GM06990 (cell line): ENCODE data around the gene C1orf21.

Experiments
- DNase-seq: peaks from one replicate; pipeline ENCODE4 v3.0.0-alpha.2; 2011; ENCODE audit not compliant: insufficient read length; ENCODE audit errors: extremely low read depth
- H3K27me3 ChIP-seq: replicated peaks from 2 replicates; pipeline ENCODE4 v1.6.0; 2011; ENCODE audit warnings: low read length; ENCODE audit not compliant: control insufficient read depth, insufficient read depth
- H3K36me3 ChIP-seq: 2 replicates; pipeline ENCODE4 v1.5.1; 2011; ENCODE audit warnings: low read length; ENCODE audit not compliant: control insufficient read depth, insufficient read depth
- H3K4me3 ChIP-seq: replicated peaks from 2 replicates; pipeline ENCODE4 v1.5.1; 2011; ENCODE audit warnings: low read depth, mild to moderate bottlenecking, control low read depth, low read length
- TF ChIP-seq, protein P1 (sequence below): IDR thresholded peaks from 2 replicates; pipeline ENCODE4 v1.5.1; 2011; ENCODE audit warnings: low read length, control low read depth, mild to moderate bottlenecking, inconsistent platforms; ENCODE audit not compliant: insufficient read depth, poor library complexity, severe bottlenecking

The C1orf21 gene

DNA sequence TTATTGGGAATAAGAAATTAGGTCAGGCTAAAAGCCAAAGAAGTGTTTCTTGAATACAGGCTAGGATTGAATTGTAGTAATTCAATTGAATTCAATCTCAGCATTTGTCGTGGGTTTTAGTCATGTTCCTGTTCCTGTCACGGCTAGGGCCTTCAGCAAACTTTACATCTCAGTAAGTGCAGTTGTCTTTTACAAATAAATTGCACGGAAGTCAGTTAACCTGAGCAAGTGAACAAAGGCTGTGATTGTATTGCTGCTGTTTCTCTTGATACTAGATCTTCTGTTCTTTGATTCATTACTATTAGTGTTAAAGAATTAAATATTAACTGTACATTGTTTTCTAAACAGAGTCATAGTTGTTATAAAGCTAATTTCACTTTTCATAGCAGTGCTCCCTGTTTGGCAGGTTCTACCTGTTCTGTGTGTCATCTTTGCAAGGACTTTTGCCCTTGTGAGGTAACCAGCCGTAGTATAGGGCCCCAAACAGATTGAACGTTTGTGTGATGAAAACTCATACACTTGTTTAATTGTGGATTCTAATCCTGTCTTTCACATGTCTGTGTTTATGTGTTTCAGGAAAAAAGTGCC is 203.4 kb downstream of the C1orf21 start:
- TF ChIP-seq, protein P1, sequence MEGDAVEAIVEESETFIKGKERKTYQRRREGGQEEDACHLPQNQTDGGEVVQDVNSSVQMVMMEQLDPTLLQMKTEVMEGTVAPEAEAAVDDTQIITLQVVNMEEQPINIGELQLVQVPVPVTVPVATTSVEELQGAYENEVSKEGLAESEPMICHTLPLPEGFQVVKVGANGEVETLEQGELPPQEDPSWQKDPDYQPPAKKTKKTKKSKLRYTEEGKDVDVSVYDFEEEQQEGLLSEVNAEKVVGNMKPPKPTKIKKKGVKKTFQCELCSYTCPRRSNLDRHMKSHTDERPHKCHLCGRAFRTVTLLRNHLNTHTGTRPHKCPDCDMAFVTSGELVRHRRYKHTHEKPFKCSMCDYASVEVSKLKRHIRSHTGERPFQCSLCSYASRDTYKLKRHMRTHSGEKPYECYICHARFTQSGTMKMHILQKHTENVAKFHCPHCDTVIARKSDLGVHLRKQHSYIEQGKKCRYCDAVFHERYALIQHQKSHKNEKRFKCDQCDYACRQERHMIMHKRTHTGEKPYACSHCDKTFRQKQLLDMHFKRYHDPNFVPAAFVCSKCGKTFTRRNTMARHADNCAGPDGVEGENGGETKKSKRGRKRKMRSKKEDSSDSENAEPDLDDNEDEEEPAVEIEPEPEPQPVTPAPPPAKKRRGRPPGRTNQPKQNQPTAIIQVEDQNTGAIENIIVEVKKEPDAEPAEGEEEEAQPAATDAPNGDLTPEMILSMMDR: no peak
- Histone ChIP-seq H3K27me3 (no peaks in the 10 kb centered on the region), H3K4me3 (no peak overlapping the region), H3K36me3 (no peaks in the 10 kb centered on the region)
- DNase-seq: no peak

DNA sequence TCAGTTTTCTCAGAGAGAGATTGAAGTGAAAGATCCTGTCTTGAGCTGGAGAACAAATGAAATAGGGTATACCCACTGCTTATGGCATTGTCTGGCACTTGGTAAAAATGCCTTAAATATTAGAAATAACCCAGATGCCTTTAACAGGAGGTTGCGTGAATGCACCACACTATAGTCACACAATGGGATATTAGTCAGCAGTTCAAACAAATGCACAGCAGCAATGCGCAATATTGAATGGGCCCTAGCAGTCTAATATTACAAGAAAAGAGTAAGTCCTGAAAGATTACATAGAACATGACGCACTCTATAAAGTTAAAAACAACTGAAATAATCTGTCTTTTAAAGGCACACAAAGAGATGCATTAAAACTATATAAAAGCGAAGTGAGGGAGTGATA is 206.8 kb downstream of the C1orf21 start:
- H3K36me3 ChIP-seq: no peaks in the 10 kb centered on the region
- TF ChIP-seq, protein P1: no peak
- DNase-seq: no peak
- no peak overlapping the region for H3K4me3 ChIP-seq
- no peaks in the 10 kb centered on the region for H3K27me3 ChIP-seq

DNA sequence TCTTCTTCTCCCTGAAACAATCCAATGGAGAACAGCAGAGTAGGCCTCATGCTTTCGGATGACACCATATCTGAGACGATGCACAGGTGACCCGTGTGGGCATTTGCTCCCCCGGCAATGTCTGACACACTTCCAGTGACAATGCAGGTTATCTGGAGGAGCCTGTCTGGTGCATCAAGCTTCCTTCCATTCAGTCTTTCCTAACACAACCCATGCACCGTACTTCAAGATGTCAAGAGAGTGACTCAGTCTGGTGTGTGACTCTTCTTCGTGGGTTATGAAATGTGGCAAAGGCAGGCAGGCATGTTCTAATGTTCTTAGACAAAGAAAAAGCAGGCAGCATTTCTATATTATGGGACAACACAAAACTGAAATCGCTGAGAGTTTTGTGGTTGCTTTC is 208.8 kb downstream of the C1orf21 start:
- TF ChIP-seq, protein P1: no peak
- no peak for DNase-seq
- Histone ChIP-seq H3K4me3 (no peak overlapping the region), H3K36me3 (no peaks in the 10 kb centered on the region), H3K27me3 (no peaks in the 10 kb centered on the region)

DNA sequence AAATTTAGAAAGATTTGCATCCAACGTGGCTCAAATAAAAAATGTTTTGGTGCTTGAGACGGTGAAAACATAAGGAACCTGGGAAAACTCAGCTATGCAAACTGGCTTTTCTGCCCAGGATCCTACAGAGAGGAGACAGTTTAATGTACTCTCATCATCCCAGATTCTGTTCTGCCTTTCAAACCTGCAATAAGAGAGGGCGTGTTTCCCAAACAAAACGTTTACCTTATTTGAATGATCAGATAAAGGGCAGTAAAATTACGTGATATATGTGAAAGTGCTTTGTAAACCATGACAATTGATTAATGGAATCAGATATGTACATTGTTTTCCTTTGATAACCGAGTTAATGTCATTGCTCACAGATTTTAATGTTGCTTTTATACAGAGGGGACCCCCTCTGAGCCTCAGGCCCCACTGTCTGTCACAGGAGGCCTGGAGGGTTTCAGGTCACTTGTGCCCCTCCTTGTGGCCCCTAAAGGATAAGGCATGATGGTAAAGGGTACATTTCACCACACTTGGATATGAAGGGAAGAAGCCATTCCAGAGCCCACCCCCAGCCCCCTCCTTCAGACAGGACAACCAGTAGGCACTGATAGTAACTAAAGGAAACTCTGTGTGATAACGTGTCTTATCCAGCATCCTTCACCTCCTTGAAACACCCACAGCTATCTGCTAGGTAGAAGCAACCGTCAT is 210.3 kb downstream of the C1orf21 start:
- H3K27me3 ChIP-seq: no peaks in the 10 kb centered on the region
- H3K4me3 ChIP-seq: no peak overlapping the region
- TF ChIP-seq, protein P1: no peak
- DNase-seq: no peak
- no peaks in the 10 kb centered on the region for H3K36me3 ChIP-seq

DNA sequence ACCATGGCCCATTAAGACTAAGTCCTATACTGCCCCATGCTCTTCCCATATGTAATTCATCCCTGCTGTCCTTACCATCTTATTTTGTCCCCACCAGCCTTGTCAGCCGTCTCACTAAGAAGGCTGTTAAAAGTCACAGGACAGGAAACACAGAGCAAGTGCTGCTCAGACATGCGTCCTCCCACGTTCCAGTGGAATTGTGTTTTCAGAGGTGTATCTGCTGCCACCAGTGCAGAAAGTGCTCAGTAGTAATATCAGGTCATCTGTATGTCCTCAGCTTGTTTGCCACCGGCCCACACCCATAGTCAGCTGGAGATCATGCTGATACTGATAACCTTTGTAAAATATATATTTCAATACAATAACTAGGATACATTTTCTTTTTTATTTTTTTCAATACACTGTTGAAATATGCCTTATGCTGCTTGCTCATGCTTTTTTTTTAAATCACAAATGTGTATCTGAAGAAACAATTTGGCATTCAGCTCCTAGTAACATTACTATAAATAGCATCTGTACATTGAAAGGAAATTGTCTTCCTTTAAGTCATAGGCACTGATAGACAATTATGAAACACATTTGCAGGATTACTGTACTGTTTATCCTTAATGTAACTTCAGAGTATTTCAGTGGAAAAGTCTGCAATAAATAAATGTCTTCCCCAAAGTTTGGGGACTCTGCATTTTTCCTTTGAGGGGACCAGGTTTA is 211.0 kb downstream of the C1orf21 start:
- no peak for DNase-seq
- TF ChIP-seq, protein P1: no peak
- Histone ChIP-seq H3K27me3 (no peaks in the 10 kb centered on the region), H3K4me3 (no peak overlapping the region), H3K36me3 (no peaks in the 10 kb centered on the region)
